K562 (cell line): Measurements from ENCODE around the gene TMEM45A. TPM values are rescaled to one million over a fixed set of nuclear protein-coding genes. Genes with fewer than 3 reads are reported as not detected.
"Not testable (repeated sequence)": the region's sequence is repeated elsewhere in the genome, so short reads cannot be mapped to it uniquely, and the experiment has no call there.

Experiments
- ATAC-seq: fragments of 200-7000 bp; cut with Tn5 transposase; 3 replicates; pipeline ENCODE4 v1.9.1; 2020; ENCODE audit warnings: moderate library complexity
- BruUV-seq: library from RNA; stranded (reverse); fragments of 400-500 nt; replicated peaks from 2 replicates; lab custom pipeline; 2021; lab: Mats Ljungman, UMichigan
- CTCF ChIA-PET: fragments of 300-600 bp; formaldehyde crosslinking; extraction: SDS; loops from one replicate; lab custom pipeline; 2021; ENCODE audit warnings: low intra/inter-chr PET ratio; lab: Yijun Ruan, JAX
- POLR2A ChIA-PET: fragments of 300-600, 350-650 bp; sonication (Branson Sonifier 250); formaldehyde crosslinking; extraction: SDS; loops from one replicate; lab custom pipeline; 2021; ENCODE audit warnings: antibody characterized with exemption, inconsistent platforms; lab: Yijun Ruan, JAX
- DNase-seq, 4 experiments: peaks; one replicate each; pipeline versions ENCODE4 v3.0.0 to v3.0.0-alpha.2; 2011 to 2018; ENCODE audit warnings: low spot score in 3 of 4, mixed read lengths in 3 of 4; ENCODE audit errors: extremely low read depth in 1 of 4
- FAIRE-seq: peaks from 2 replicates; lab custom pipeline; 2011; peaks lifted over from hg19 to GRCh38; lab: Jason Lieb, UNC
- H2AFZ ChIP-seq: 2 replicates; pipeline ENCODE4 v1.6.0; 2011; ENCODE audit warnings: low read depth, low read length, control low read depth, inconsistent platforms
- H3K27ac ChIP-seq: fragments of 200-600 bp; 3 replicates; pipeline ENCODE4 v1.8.0; 2011; ENCODE audit warnings: low read depth, mild to moderate bottlenecking, control low read depth, inconsistent platforms, low read length, moderate library complexity, mixed read lengths; ENCODE audit errors: extremely low read depth
- H3K27me3 ChIP-seq, 2 experiments: fragments of 300-600 bp in 1 of 2; 2 replicates in 1 of 2; 3 replicates in 1 of 2; pipeline versions ENCODE4 v1.6.0 to v1.8.0; 2011; ENCODE audit warnings: inconsistent platforms in 2 of 2, low read length in 2 of 2, mild to moderate bottlenecking in 1 of 2, mixed read lengths in 1 of 2, moderate library complexity in 1 of 2; ENCODE audit not compliant: control insufficient read depth in 2 of 2, insufficient read depth in 2 of 2
- H3K36me3 ChIP-seq: fragments of 300-600 bp; 3 replicates; pipeline ENCODE4 v1.8.0; 2011; ENCODE audit warnings: mild to moderate bottlenecking, low read length, inconsistent platforms; ENCODE audit not compliant: control insufficient read depth, insufficient read depth
- H3K4me1 ChIP-seq, 2 experiments: fragments of 200-600 bp in 1 of 2; replicated peaks in 1 of 2; 2 replicates in 1 of 2; 3 replicates in 1 of 2; pipeline versions ENCODE4 v1.5.1 to v1.8.0; 2011; ENCODE audit warnings: inconsistent platforms in 2 of 2, low read length in 2 of 2, mild to moderate bottlenecking in 1 of 2, mixed read lengths in 1 of 2, moderate library complexity in 1 of 2; ENCODE audit not compliant: control insufficient read depth in 2 of 2, insufficient read depth in 2 of 2
- H3K4me2 ChIP-seq: 2 replicates; pipeline ENCODE4 v1.6.1; 2011; ENCODE audit warnings: low read length, control low read depth, inconsistent platforms, mixed read lengths; ENCODE audit not compliant: insufficient read depth
- H3K4me3 ChIP-seq: fragments of 200-600 bp; sonication (generic), shearing (Covaris generic); 2 replicates; pipeline ENCODE4 v1.5.1; 2016; ENCODE audit warnings: control low read depth, inconsistent platforms
- H3K79me2 ChIP-seq: fragments of 200-600 bp; 3 replicates; pipeline ENCODE4 v1.8.0; 2011; ENCODE audit warnings: low read length, inconsistent platforms; ENCODE audit not compliant: control insufficient read depth, insufficient read depth
- H3K9ac ChIP-seq, 2 experiments: 2 replicates each; pipeline versions ENCODE4 v1.6.0 to v1.6.1; 2011; ENCODE audit warnings: low read depth in 2 of 2, low read length in 2 of 2, control low read depth in 1 of 2, inconsistent platforms in 1 of 2, mild to moderate bottlenecking in 1 of 2, mixed read lengths in 1 of 2; ENCODE audit not compliant: insufficient read depth in 1 of 2
- H3K9me1 ChIP-seq: one replicate; pipeline ENCODE4 v1.6.0; 2011; ENCODE audit warnings: inconsistent platforms, mild to moderate bottlenecking, low read length, moderate library complexity; ENCODE audit not compliant: control insufficient read depth, insufficient read depth
- H3K9me3 ChIP-seq: replicated peaks from 2 replicates; pipeline ENCODE4 v1.5.1; 2011; ENCODE audit warnings: low read depth, low read length, inconsistent platforms; ENCODE audit not compliant: control insufficient read depth, insufficient read depth
- H4K20me1 ChIP-seq: replicated peaks from 2 replicates; pipeline ENCODE4 v1.6.1; 2011; ENCODE audit warnings: low read length, inconsistent platforms, mixed read lengths; ENCODE audit not compliant: control insufficient read depth, insufficient read depth
- CHD4 ChIP-seq: fragments of 200-600 bp; sonication (generic); IDR thresholded peaks from 3 replicates; pipeline ENCODE4 v1.6.1; 2012; ENCODE audit warnings: low read depth, mild to moderate bottlenecking, mixed read lengths, low read length, inconsistent platforms; ENCODE audit not compliant: insufficient read depth, insufficient replicate concordance, poor library complexity, severe bottlenecking
- EZH2 ChIP-seq: IDR thresholded peaks from 2 replicates; pipeline ENCODE4 v1.6.1; 2012; ENCODE audit warnings: low read depth, mild to moderate bottlenecking, inconsistent platforms, low read length, borderline replicate concordance
- GMEB1 ChIP-seq: fragments of 250-450 bp; sonication (Bioruptor Pico); IDR thresholded peaks from 2 replicates; pipeline ENCODE4 v1.4.0; 2020; ENCODE audit warnings: mild to moderate bottlenecking
- NFATC3 ChIP-seq: fragments of 450-650 bp; IDR thresholded peaks from 2 replicates; pipeline ENCODE4 v1.6.1; 2017; ENCODE audit warnings: mild to moderate bottlenecking
- SPI1 ChIP-seq: IDR thresholded peaks from 2 replicates; pipeline ENCODE4 v1.6.1; 2011; ENCODE audit warnings: low read depth, low read length, control low read depth, borderline replicate concordance
- UBTF ChIP-seq, 2 experiments: IDR thresholded peaks; 2 replicates each; pipeline ENCODE4 v1.6.1; 2012; ENCODE audit warnings: improper control_type of control experiment in 2 of 2, low read depth in 2 of 2, low read length in 2 of 2, borderline replicate concordance in 1 of 2
- ZBED1 ChIP-seq: IDR thresholded peaks from 2 replicates; pipeline ENCODE4 v1.6.1; 2014
- ZNF766 ChIP-seq: fragments of 200-800 bp; sonication (Bioruptor generic); conservative IDR thresholded peaks from 2 replicates; pipeline ENCODE4 v1.6.1; 2016; ENCODE audit warnings: missing genetic modification characterization, missing compliant biosample characterization
- WGBS: fragments of 100-300 bp; shearing (Covaris generic); methylation state at CpG from one replicate; pipeline ENCODE4 v1.1.6; 2016; ENCODE audit warnings: low coverage, mixed read lengths; ENCODE audit not compliant: insufficient coverage; ENCODE audit errors: missing lambda C conversion rate; 5-methylcytosine and 5-hydroxymethylcytosine counted together
- in situ Hi-C: fragments of 300-500 bp; cut with MboI; formaldehyde crosslinking; loops from 4 replicates; pipeline ENCODE4 v1.15.0; 2018; ENCODE audit warnings: inconsistent platforms, mixed read lengths
- intact Hi-C: fragments of 100-400 bp; cut with micrococcal nuclease; formaldehyde crosslinking; loops from 2 replicates; pipeline ENCODE4 v1.14.2; 2022
- polyA plus RNA-seq, 8 experiments: library from polyadenylated mRNA; depleted of rRNA in 4 of 8; stranded (reverse) in 5 of 8; unstranded in 3 of 8; fragments of >200 nt; fragmentation: Nextera tagmentation in 2 of 8; fragmentation: Illumina TruSeq in 1 of 8; extraction: Ambion mirVana in 2 of 8; extraction: Trizol in 1 of 8; gene quantifications; 2 replicates each; pipeline versions ENCODE4 v1.2.1 to v1.2.3, GENCODE V29; 2011 to 2014; ENCODE audit warnings: inconsistent platforms in 1 of 8, missing spikeins in 1 of 8
- total RNA-seq, 7 experiments: library from RNA; depleted of rRNA in 6 of 7; stranded (reverse); fragments of >200 nt in 6 of 7; fragmentation: Illumina TruSeq in 2 of 7; extraction: Trizol in 2 of 7; gene quantifications; 2 replicates each; pipeline versions ENCODE4 v1.2.1 to v1.2.3, GENCODE V29; 2011 to 2021; ENCODE audit warnings: low replicate concordance in 1 of 7
- TF ChIP-seq, protein P1 (sequence below): fragments of 450-650 bp; IDR thresholded peaks from 2 replicates; pipeline ENCODE4 v1.7.0; 2016; ENCODE audit warnings: borderline replicate concordance

The TMEM45A gene
- total and polyA plus RNA-seq, 9 of the 15 experiments (the other 6 are each of a cell fraction or from before 2014, with no cell fraction given): 0.41 to 4.1 (median 0.95) TPM

DNA sequence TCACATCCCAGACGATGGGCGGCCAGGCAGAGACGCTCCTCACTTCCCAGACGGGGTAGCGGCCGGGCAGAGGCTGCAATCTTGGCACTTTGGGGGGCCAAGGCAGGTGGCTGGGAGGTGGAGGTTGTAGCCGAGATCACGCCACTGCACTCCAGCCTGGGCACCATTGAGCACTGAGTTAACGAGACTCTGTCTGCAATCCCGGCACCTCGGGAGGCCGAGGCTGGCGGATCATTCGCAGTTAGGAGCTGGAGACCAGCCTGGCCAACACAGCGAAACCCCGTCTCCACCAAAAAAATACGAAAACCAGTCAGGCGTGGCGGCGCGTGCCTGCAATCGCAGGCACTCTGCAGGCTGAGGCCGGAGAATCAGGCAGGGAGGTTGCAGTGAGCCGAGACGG, 13.9 kb upstream of the TMEM45A start:
- ATAC-seq, H3K4me2 ChIP-seq, H3K36me3 ChIP-seq, H3K4me3 ChIP-seq, H3K27me3 ChIP-seq, FAIRE-seq, BruUV-seq, H3K27ac ChIP-seq, H3K9me3 ChIP-seq, H3K9ac ChIP-seq, CTCF ChIA-PET, H3K79me2 ChIP-seq, H2AFZ ChIP-seq, intact Hi-C loops, in situ Hi-C loops, DNase-seq, POLR2A ChIA-PET, H3K9me1 ChIP-seq, H4K20me1 ChIP-seq, H3K4me1 ChIP-seq: not testable (repeated sequence)
- WGBS: 24% methylated on average over 14 of the region's 25 CpGs

DNA sequence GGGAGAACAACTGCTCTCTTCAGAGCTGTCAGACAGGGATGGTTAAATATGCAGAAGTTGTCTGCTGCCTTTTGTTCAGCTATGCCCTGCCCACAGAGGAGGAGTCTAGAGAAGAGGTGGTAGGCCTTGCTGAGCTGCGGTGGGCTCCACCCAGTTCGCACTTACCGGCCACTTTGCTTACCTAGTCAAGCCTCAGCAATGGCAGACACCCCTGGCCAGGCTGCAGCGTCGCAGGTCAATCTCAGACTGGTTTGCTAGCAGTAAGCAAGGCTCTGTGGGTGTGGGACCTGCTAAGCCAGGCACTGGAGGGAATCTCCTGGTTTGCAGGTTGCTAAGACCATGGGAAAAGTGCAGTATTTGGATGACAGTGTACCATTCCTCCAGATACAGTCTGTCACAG, 12.3 kb upstream of the TMEM45A start:
- ChIA-PET CTCF (no interaction called here), POLR2A (interaction anchor here (1.2 kb wide), 1 partner anchor 14 kb away, joined by 4 read pairs; no protein-coding TSS in a partner anchor)
- Histone ChIP-seq H3K27me3 (no peaks in the 10 kb centered on the region), H3K27ac (no peak overlapping the region), H3K4me1 (no peaks in the 10 kb centered on the region; a peak in 1 of 5 replicates), H3K79me2 (no peaks in the 10 kb centered on the region), H3K36me3 (no peaks in the 10 kb centered on the region), H3K4me3 (no peak overlapping the region), H3K9me1 (no peaks in the 10 kb centered on the region), H3K9ac (no peak overlapping the region), H4K20me1 (no peaks in the 10 kb centered on the region), H3K9me3 (no peaks in the 10 kb centered on the region), H2AFZ (no peak overlapping the region), H3K4me2 (no peak overlapping the region)
- no peak for DNase-seq
- intact Hi-C loops: no loop called here
- BruUV-seq: no TSS peak
- ATAC-seq: no peak
- FAIRE-seq: no peak
- in situ Hi-C loops: no loop called here
- WGBS: 10% methylated on average over 3 of the region's 5 CpGs
- TF ChIP-seq SPI1 (no peak), CHD4 (no peak), ZBED1 (no peak), GMEB1 (CRISPR knock-in tag) (no peak), ZNF766 (CRISPR knock-in tag) (no peak), UBTF (IDR thresholded peaks at IDR 0.05; ENCODE audit: borderline replicate concordance in 1 of 2, low read depth in 2 of 2, low read length in 2 of 2) (no peak), EZH2 (no peak), NFATC3 (no peak)
- TF ChIP-seq, protein P1, sequence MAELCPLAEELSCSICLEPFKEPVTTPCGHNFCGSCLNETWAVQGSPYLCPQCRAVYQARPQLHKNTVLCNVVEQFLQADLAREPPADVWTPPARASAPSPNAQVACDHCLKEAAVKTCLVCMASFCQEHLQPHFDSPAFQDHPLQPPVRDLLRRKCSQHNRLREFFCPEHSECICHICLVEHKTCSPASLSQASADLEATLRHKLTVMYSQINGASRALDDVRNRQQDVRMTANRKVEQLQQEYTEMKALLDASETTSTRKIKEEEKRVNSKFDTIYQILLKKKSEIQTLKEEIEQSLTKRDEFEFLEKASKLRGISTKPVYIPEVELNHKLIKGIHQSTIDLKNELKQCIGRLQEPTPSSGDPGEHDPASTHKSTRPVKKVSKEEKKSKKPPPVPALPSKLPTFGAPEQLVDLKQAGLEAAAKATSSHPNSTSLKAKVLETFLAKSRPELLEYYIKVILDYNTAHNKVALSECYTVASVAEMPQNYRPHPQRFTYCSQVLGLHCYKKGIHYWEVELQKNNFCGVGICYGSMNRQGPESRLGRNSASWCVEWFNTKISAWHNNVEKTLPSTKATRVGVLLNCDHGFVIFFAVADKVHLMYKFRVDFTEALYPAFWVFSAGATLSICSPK: no peak
